HepG2 (cell line): ENCODE measurements around the gene TTBK1. TPM values are rescaled to one million over a fixed set of nuclear protein-coding genes. Genes with fewer than 3 reads are reported as not detected.

Experiments used
- ATAC-seq: fragments of 200-7000 bp; cut with Tn5 transposase; 3 replicates; pipeline ENCODE4 v1.9.1; 2020; ENCODE audit warnings: mild to moderate bottlenecking, moderate library complexity
- BruUV-seq: library from RNA; stranded (reverse); fragments of 400-500 nt; replicated peaks from 2 replicates; lab custom pipeline; 2021; lab: Mats Ljungman, UMichigan
- CTCF ChIA-PET: fragments of 300-600 bp; formaldehyde crosslinking; extraction: SDS; loops from one replicate; lab custom pipeline; 2021; ENCODE audit warnings: low total read pairs, inconsistent platforms, low intra/inter-chr PET ratio; lab: Yijun Ruan, JAX
- POLR2A ChIA-PET: fragments of 350-600 bp; sonication (Branson Sonifier 250); formaldehyde crosslinking; loops from one replicate; lab custom pipeline; 2020; ENCODE audit warnings: antibody characterized with exemption, inconsistent platforms; lab: Yijun Ruan, JAX
- DNase-seq: peaks from one replicate; pipeline ENCODE4 v3.0.0-alpha.2; 2015; ENCODE audit warnings: low spot score
- FAIRE-seq: peaks from 3 replicates; lab custom pipeline; 2011; peaks lifted over from hg19 to GRCh38; lab: Jason Lieb, UNC
- H2AFZ ChIP-seq: one replicate; pipeline ENCODE4 v1.6.1; 2011; ENCODE audit warnings: low read length, inconsistent platforms
- H3K27ac ChIP-seq: fragments of 300-600 bp; 3 replicates; pipeline ENCODE4 v1.8.0; 2011; ENCODE audit warnings: mixed run types, mild to moderate bottlenecking, mixed read lengths, low read length, inconsistent platforms; ENCODE audit not compliant: insufficient read depth; ENCODE audit errors: extremely low read length
- H3K27me3 ChIP-seq, 2 experiments: fragments of 200-600 bp in 1 of 2; 2 replicates in 1 of 2; 3 replicates in 1 of 2; pipeline versions ENCODE4 v1.6.0 to v1.8.0; 2011; ENCODE audit warnings: low read length in 2 of 2, mild to moderate bottlenecking in 2 of 2, moderate library complexity in 2 of 2, inconsistent platforms in 1 of 2; ENCODE audit not compliant: insufficient read depth in 2 of 2, control insufficient read depth in 1 of 2
- H3K36me3 ChIP-seq, 2 experiments: fragments of 200-600 bp in 1 of 2; replicated peaks in 1 of 2; 2 replicates in 1 of 2; 3 replicates in 1 of 2; pipeline versions ENCODE4 v1.5.1 to v1.8.0; 2011; ENCODE audit warnings: low read length in 2 of 2, inconsistent platforms in 1 of 2; ENCODE audit not compliant: insufficient read depth in 2 of 2, control insufficient read depth in 1 of 2
- H3K4me1 ChIP-seq: 2 replicates; pipeline ENCODE4 v1.5.1; 2012; ENCODE audit warnings: low read length, inconsistent platforms; ENCODE audit not compliant: insufficient read depth
- H3K4me2 ChIP-seq: 2 replicates; pipeline ENCODE4 v1.6.0; 2011; ENCODE audit warnings: low read depth, low read length, inconsistent platforms
- H3K4me3 ChIP-seq, 3 experiments: fragments of 200-600 bp in 1 of 3; sonication (generic), shearing (Covaris generic) in 1 of 3; replicated peaks in 1 of 3; 2 replicates each; pipeline ENCODE4 v1.5.1; 2011 to 2016; ENCODE audit warnings: low read length in 3 of 3, inconsistent platforms in 2 of 3, low read depth in 2 of 3, mild to moderate bottlenecking in 2 of 3, control low read depth in 1 of 3, mixed read lengths in 1 of 3; ENCODE audit not compliant: insufficient read depth in 1 of 3
- H3K79me2 ChIP-seq: one replicate; pipeline ENCODE4 v1.6.1; 2011; ENCODE audit warnings: low read length, inconsistent platforms; ENCODE audit not compliant: insufficient read depth
- H3K9ac ChIP-seq: 2 replicates; pipeline ENCODE4 v1.6.0; 2011; ENCODE audit warnings: mild to moderate bottlenecking, low read depth, low read length, inconsistent platforms; ENCODE audit not compliant: insufficient read depth
- H3K9me3 ChIP-seq: 2 replicates; pipeline ENCODE4 v1.5.1; 2012; ENCODE audit warnings: mild to moderate bottlenecking, low read length
- H4K20me1 ChIP-seq: 2 replicates; pipeline ENCODE4 v1.6.0; 2011; ENCODE audit warnings: inconsistent platforms, mild to moderate bottlenecking, low read length, moderate library complexity; ENCODE audit not compliant: insufficient read depth
- CERS6 ChIP-seq: sonication (generic); formaldehyde crosslinking; IDR thresholded peaks from 2 replicates; pipeline ENCODE4 v1.5.0; 2020; ENCODE audit warnings: missing genetic modification reagents
- NFIB ChIP-seq: sonication (generic); formaldehyde crosslinking; IDR thresholded peaks from 2 replicates; pipeline ENCODE4 v1.9.0; 2021; ENCODE audit warnings: missing genetic modification reagents, mild to moderate bottlenecking, borderline replicate concordance
- PITX1 ChIP-seq: sonication (generic); formaldehyde crosslinking; IDR thresholded peaks from 2 replicates; pipeline ENCODE4 v1.5.1; 2020; ENCODE audit warnings: mild to moderate bottlenecking, missing genetic modification reagents
- SCMH1 ChIP-seq: sonication (generic); formaldehyde crosslinking; IDR thresholded peaks from 2 replicates; pipeline ENCODE4 v1.9.0; 2021; ENCODE audit warnings: missing genetic modification reagents, mild to moderate bottlenecking, borderline replicate concordance
- SKI ChIP-seq: fragments of 450-650 bp; IDR thresholded peaks from one replicate; pipeline ENCODE4 v1.6.1; 2018; ENCODE audit warnings: mild to moderate bottlenecking; ENCODE audit not compliant: partially characterized antibody
- TCF7 ChIP-seq: sonication (generic); IDR thresholded peaks from 2 replicates; pipeline ENCODE4 v1.6.1; 2016; ENCODE audit warnings: antibody characterized with exemption, low read depth
- ZMYM3 ChIP-seq: sonication (generic); formaldehyde crosslinking; IDR thresholded peaks from 2 replicates; pipeline ENCODE4 v1.5.1; 2020; ENCODE audit warnings: mild to moderate bottlenecking, missing genetic modification reagents
- WGBS: methylation state at CpG from one replicate; pipeline ENCODE4 v1.1.6; 2017; ENCODE audit warnings: low lambda C conversion rate; 5-methylcytosine and 5-hydroxymethylcytosine counted together
- in situ Hi-C: cut with HindIII; loops from 2 replicates; pipeline ENCODE4 v1.10.0; 2017; ENCODE audit warnings: low pct_unique_long_range_greater_than_20kb; ENCODE audit not compliant: extremely low pct_ligation_motif_present
- intact Hi-C: fragments of 100-400 bp; cut with micrococcal nuclease; formaldehyde crosslinking; loops from one replicate; pipeline ENCODE4 v1.10.0; 2022; ENCODE audit not compliant: unreplicated experiment
- polyA plus RNA-seq, 8 experiments: library from polyadenylated mRNA; depleted of rRNA in 3 of 8; stranded (reverse) in 7 of 8; unstranded in 1 of 8; fragments of >200 nt; fragmentation: Illumina TruSeq in 4 of 8; extraction: Trizol in 4 of 8; gene quantifications; 2 replicates each; pipeline versions ENCODE4 v1.2.1 to v1.2.3, GENCODE V29; 2011 to 2016; ENCODE audit warnings: low read depth in 4 of 8, missing spikeins in 1 of 8, mixed read lengths in 1 of 8; ENCODE audit not compliant: insufficient read depth in 1 of 8
- total RNA-seq, 5 experiments: library from RNA; depleted of rRNA; stranded (reverse); fragments of >200 nt; fragmentation: Illumina TruSeq; extraction: Trizol; gene quantifications; 2 replicates each; pipeline ENCODE4 v1.2.3, GENCODE V29; 2016; ENCODE audit warnings: low read depth in 1 of 5
- TF ChIP-seq, protein P1 (sequence below): sonication (generic); formaldehyde crosslinking; IDR thresholded peaks from 2 replicates; pipeline ENCODE4 v1.4.0; 2020; ENCODE audit warnings: mild to moderate bottlenecking, missing genetic modification reagents, borderline replicate concordance
- TF ChIP-seq, protein P2 (sequence below): sonication (generic); formaldehyde crosslinking; IDR thresholded peaks from 2 replicates; pipeline ENCODE4 v1.4.0; 2020; ENCODE audit warnings: missing genetic modification reagents, borderline replicate concordance

The TTBK1 gene
- total and polyA plus RNA-seq, 2 of the 13 experiments (the other 11 are each of a cell fraction or from before 2014, with no cell fraction given) = 0.24 to 0.33 TPM

DNA sequence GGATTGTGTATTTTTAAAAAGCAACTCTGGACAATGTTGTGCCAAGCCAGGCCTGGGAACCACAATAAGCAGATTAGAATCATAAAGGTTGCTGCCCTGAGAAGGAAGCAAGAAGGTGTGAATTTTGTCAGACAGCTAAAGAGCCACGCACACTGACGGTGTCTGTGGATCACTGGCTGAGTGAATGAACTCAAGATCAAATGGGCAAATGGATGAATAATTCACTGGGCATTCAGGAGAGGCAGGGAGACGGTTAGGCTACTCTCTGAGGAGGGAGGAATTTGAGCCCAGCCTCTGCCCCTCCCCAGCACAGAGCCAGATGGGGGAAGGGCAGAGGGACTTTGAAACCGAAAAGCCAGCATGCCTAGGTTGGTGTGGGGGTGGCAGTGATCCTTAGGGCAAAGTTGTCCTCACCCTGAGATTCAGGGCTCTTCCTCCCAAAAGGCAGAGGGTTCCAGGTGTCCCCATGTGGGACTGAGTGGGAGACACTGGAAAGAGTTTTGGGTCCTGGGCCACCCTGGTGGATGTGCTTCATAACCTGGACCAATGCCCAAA, 35.3 kb downstream of the TTBK1 start (continued):
- TF ChIP-seq, protein P1, sequence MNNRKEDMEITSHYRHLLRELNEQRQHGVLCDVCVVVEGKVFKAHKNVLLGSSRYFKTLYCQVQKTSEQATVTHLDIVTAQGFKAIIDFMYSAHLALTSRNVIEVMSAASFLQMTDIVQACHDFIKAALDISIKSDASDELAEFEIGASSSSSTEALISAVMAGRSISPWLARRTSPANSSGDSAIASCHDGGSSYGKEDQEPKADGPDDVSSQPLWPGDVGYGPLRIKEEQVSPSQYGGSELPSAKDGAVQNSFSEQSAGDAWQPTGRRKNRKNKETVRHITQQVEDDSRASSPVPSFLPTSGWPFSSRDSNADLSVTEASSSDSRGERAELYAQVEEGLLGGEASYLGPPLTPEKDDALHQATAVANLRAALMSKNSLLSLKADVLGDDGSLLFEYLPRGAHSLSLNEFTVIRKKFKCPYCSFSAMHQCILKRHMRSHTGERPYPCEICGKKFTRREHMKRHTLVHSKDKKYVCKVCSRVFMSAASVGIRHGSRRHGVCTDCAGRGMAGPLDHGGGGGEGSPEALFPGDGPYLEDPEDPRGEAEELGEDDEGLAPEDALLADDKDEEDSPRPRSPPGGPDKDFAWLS (CRISPR knock-in tag) = peak; percentile 82; the same call in 1 of the 2 replicates
- TF ChIP-seq PITX1 (CRISPR knock-in tag) = peak; percentile 83

DNA sequence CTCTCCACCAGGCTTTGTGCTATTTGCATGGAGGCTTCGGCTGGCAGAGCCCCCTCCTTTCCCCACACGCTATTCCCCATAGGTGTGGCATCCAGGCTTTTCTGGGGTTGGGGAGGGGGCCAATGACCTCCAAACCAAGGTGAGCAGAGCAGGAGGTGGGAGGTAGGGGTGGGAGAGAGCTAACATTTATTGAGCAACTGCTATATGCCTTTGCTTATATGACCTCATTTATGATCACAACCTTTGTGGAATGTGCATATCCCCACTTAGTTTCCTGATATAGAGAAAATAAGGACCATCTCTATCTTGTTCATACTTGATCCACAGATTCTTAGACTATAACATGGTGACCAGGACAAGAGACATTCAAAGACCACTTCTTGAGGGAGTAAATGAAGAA, 37.0 kb downstream of the TTBK1 start:
- Histone ChIP-seq H3K79me2 (no peaks in the 10 kb centered on the region), H3K9me3 (no peaks in the 10 kb centered on the region), H4K20me1 (no peaks in the 10 kb centered on the region), H3K9ac (no peak overlapping the region), H3K36me3 (no peaks in the 10 kb centered on the region), H3K27ac (peak overlapping the region; percentile 94), H3K27me3 (no peaks in the 10 kb centered on the region), H3K4me1 (peaks cover 77% of the 10 kb centered on the region), H3K4me3 (no peak overlapping the region), H3K4me2 (no peak overlapping the region), H2AFZ (no peak overlapping the region)
- ATAC-seq (no peak), FAIRE-seq (no peak), DNase-seq (no peak)
- WGBS = 100% methylated on average over 2 of the region's 2 CpGs
- BruUV-seq = no TSS peak
- CTCF ChIA-PET = no interaction called here
- in situ Hi-C loops (no loop called here), intact Hi-C loops (no loop called here)
- TF ChIP-seq TCF7 (no peak), CERS6 (no peak), NFIB (CRISPR knock-in tag) (0 out of 2 replicates have a peak, but pooled peaks have one; percentile 7), ZMYM3 (peak; percentile 78), SCMH1 (CRISPR knock-in tag) (no peak), SKI (no peak)
- TF ChIP-seq, protein P2, sequence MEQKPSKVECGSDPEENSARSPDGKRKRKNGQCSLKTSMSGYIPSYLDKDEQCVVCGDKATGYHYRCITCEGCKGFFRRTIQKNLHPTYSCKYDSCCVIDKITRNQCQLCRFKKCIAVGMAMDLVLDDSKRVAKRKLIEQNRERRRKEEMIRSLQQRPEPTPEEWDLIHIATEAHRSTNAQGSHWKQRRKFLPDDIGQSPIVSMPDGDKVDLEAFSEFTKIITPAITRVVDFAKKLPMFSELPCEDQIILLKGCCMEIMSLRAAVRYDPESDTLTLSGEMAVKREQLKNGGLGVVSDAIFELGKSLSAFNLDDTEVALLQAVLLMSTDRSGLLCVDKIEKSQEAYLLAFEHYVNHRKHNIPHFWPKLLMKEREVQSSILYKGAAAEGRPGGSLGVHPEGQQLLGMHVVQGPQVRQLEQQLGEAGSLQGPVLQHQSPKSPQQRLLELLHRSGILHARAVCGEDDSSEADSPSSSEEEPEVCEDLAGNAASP (CRISPR knock-in tag) = no peak
- POLR2A ChIA-PET = interaction anchor here (7.7 to 20.0 kb wide), 3 partner anchors 10 to 17 kb away, joined by 67 to 314 read pairs (median 131); partner anchors contain the start of gene SLC22A7
